HG03196 (cell line): ENCODE data around the gene TPPP.
"Not testable (repeated sequence)": the region's sequence is repeated elsewhere in the genome, so short reads cannot be mapped to it uniquely, and the experiment has no call there.

ENCODE experiments used
- ATAC-seq: cut with Tn5 transposase; IDR thresholded peaks from one replicate; pipeline ENCODE4 v1.9.1; 2021; ENCODE audit not compliant: unreplicated experiment

The TPPP gene

DNA sequence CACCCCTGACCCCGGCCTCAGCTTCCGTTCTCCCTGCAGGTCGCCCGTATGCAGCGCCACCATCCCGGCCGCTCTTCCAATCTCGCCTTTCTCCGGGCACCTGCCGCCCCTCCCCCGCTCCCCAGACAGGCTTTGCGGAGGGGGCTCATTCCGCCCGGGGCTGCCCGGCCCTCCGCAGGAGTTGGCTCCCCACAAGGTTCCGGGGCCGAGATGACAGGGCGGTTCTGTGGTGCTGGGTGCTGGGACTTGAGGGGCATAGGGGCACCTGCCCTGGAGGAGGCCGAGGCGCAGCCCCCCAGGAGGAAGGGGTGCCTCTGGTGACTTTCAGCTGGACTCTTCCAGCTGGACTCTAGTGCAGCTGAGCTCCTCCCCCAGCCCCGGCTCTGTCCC is 885 bp upstream of the TPPP start:
- ATAC-seq = not testable (repeated sequence)

DNA sequence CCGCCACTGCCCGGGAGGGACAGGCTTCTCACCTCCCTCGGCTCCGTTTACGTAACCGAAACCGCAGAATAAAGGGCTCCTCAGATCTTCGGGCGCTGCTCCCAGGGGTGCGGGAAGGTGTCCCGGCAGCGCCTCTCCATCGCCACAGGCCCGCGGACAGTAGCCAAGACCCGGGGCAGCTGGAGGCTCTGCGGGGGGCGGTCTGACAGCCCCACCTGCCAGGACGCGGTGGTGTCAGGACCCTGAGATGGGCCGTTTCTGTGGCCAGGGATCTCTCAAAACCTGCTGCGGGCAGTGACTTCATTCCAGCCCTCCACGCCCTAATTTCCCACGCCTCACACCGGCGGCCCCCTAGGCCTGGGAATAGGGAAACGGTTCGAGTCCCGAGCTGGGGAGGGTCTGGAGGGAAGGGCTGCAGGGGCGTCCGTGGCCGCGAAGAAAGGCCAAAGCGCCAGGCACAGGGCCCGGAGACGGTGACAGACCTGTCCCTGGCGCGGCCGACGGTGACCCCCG is 567 bp downstream of the TPPP start:
- ATAC-seq = not testable (repeated sequence)

DNA sequence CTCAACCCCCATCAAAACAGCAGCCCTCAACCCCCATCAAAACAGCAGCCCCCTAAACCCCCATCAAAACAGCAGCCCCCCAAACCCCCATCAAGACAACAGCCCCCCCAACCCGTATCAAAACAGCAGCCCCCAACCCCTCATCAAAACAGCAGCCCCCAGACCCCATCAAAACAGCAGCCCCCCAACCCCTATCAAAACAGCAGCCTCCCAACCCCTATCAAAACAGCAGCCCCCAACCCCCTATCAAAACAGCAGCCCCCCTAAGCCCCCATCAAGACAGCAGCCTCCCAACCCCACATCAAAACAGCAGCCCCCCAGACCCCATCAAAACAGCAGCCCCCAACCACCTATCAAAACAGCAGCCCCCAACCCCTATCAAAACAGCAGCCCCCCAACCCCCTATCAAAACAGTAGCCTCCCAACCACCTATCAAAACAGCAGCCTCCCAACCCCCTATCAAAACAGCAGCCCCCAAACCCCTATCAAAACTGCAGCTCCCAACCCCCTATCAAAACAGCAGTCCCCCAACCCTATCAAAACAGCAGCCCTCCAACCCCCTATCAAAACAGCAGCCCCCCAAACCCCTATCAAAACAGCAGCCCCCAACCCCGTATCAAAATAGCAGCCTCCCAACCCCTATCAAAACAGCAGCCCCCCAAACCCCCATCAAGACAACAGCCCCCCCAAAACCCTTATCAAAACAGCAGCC is 1.2 kb downstream of the TPPP start:
- no peak for ATAC-seq

DNA sequence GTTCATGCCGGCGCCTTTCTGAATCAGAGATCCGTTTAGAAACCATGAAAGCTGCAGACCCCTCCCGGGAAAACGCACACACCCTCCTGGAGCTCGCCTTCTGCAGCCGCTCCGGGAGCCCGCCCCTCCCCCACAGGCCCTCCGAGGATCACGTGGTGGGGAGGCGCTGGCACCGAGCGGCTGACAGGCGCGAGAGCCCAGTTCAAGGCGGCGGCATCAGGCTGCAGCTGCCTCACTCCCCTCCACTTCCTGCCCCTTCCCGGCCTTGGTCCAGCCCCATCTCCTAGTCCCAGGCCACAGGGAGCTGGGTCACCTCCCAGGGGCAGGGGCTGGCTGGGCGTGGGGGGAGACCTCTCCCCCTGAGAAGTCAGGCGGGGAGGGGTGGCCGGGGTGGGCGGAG is 2.1 kb downstream of the TPPP start:
- not testable (repeated sequence) for ATAC-seq

DNA sequence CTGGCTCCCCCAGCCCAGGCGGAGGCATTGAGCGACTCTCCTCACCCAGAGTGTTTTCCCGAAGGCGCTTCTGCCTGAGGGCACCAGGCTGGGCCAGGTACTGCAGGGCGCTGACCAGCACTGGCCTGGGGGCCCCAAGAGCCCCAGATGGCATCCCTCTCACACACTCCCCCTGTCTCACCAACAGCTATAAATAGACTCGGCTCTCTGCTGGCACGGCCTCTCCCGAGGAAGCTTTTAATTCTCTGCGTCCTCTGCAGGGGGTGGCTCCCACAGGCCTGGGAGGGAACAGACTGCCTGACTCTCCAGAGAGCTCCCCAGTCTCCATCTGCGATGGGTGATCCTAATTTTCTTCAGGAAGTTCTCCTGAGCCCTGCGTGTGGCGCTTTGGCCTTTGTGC is 2.9 kb downstream of the TPPP start:
- ATAC-seq = not testable (repeated sequence)

DNA sequence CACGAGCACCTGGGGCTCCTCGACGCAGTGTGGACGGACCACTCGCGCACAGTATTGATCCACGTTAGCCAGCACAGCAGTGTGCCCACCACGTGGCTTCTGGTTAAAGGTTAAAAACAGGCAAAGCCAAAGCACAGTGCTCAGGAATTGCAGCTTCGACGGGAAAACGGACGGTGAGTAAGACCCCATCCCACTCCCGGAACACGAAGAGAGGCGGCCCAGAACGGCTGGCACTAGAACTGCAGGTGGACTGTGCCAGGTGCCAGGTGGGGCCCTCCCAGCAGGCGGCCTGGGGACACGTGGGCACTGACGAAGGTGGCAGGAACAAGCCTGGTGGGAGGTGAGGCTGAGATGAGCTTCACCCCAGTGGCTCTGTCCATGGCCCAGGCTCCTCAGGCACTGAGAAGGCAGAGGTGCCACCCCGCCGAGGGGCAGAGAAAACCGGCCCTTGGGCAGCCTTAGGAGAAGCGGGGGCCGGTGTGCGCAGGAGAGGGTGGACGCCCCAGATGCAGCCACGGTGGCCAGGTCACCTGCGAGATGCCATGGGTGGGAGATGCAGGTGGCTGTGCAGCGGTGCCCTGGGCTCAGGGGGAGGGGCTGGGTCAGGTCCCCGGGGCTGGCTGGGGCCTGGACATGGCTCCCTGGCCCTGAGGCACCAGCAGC is 4.7 kb downstream of the TPPP start:
- ATAC-seq = not testable (repeated sequence)

DNA sequence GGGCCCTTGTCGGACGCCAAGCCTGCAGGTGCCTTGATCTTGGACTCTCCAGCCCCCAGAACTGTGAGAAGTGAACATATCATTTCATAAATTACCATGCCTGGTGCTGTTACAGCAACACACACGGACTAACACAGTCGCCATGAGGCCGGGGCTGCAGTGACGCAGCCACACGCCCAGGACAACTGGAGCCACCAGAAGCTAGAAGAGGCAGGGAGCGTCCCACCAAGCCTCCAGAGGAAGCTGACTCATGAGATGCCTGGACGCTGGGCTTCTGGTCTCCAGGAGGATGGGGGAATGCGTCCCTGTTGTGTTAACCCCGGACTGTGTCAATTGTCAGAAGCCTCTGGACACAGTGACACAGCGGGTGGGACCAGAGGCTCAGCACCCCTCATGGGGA is 6.2 kb downstream of the TPPP start:
- not testable (repeated sequence) for ATAC-seq

DNA sequence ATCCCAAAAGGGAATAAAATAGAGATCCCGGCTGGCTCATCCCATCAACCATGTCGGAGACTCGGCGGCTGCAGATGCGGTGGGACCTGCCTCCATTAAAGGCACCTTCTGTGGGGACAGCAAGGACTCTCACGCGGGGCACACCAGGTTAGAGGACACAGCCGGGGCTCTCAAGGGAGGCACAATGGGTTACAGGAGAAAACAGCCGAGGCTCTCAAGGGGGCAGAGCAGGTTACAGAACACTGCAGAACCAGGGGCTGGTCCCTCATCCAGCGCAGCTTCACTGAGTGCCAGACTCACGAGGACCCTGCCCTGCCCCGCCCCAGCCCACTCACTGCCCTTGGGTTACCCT is 7.0 kb downstream of the TPPP start:
- not testable (repeated sequence) for ATAC-seq

DNA sequence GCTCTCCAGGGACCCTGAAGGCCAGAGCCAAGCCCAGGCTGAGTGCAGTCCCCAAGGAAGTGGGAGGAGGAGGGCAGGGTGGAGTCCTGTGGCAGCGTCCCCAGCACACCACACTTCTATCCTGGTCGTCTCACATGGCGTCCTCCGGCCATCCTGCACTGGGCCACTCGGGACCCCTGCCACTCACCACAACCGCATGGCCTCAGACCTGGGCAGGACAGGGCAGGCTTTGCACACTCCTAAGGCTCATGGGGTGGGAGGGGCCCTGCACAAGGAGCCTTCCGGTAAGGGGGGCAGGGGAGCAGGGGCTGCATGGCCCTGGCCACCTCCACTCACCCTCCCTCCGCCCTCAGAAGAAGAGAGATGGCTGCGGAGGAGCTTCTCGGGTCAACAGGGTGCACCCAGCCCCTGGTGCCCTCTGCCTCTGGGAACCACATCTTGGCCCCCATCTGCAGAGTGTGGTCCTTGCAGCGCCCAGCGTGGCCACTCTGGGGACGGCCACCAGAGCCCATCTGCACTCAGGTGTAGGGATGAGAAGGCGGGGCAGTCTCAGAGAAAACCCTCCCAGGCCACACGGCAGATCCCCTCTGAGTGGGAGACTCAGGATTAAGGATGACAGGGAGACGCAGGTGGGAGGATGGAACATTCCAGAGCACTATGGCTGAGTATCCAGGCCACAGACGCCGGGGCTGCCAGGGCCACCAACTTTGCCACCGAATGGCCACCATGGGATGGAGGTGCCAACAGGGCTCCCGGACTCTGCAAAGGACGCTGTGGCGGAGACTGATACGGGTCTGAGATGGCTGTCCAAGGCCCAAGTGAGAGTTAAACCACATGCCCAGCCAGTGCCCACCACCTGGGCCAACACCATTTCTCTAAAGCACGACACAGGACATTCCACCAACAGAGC is 7.6 kb downstream of the TPPP start:
- ATAC-seq = no peak

DNA sequence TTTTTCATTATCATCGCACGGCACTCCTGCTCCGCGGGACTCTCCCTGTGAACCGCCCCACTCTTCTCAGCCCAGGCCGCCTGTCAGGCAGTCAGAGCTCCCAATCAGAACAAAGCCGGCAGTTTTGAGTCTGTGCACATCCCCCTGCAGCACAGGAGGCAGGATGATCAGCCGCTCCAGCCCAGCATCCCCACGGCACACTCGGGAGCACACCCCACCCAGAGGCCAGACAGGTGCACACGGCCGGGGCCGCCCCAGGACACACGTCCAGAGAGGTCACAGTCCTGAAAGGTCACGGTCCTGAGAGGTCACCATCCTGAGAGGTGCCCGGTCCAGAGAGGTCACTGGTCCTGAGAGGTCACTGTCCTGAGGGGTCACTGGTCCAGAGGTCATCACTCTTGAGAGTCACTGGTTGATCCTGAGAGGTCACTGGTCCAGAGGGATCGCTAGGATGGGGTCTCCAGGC is 8.4 kb downstream of the TPPP start:
- ATAC-seq = no peak

DNA sequence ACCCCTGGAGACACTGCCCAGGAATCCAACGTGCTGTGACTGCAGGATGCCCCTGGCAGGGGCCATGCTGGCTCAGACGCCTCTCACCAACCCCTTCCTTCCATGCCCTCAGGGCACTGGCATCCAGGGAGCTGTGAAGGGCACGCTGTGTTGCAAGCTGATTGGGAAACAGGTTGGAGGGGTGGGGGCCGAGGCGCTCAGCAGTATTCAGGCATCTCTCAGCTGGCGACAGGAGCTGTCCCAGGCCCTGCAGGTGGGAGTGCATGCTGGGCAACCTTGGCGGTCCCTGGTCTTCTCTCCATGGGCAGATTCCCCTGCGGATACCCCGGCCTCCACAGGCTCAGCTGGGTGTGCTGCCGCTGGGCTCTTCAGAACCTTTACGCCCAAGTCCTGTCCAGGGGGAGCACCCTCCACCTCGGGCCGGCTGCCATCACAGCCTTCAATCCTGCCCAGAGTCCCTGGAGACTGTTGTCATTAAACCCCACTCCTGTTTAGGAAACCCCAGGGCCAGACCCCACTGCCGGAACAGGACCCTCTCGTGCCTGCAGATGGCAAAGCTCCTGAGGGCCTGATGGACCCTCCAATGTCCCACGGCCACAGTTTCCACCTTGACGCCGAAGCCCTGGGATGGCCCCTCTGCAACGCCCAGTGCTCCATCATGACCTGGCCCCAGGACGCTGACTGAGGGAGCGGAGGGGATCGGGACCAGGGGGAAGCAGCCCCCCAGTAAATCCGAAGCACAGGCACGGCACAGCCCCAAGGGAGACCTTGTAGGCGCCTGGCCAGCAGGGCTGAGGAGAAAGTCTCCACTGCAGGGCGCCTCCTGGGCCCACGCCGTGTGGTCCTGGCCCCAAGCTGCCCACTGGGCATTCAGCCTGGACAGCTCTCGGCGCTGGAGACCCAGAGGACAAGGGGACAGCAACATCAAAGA is 9.3 kb downstream of the TPPP start:
- ATAC-seq = no peak

DNA sequence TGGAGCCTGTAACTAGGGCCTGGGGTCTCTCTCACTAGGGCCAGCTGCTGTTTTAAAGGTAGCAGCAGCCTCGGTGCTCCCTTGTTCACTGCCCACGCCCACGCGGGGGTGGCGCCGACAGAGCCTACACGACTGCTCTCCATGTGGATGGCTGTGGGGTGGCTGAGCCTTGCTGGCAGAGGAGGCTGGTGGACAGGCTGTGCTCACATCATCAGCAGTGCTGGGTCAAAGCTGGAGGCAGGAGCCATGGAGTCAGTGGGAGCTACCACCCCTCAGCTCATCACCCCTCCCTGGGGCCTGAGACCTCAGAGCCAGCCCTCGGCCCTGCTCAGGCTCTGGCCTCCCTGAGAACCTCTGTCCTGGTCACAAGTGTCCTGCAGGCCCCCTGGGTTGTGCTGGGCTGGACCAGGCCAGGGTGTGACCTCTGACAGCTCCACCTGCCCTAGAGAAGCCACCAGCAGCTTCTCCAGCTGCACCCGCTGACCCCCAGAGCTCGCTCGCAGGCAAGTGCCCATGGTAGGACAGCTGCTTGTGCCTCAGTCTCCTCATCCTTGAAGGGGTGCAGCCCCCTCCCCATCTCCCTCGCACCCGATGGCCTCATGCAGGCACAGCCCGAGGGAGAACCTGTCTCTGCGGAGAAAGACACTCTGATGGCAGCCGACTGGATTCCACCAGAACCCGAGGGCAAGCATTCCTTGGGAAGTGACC is 10.3 kb downstream of the TPPP start:
- ATAC-seq = not testable (repeated sequence)

DNA sequence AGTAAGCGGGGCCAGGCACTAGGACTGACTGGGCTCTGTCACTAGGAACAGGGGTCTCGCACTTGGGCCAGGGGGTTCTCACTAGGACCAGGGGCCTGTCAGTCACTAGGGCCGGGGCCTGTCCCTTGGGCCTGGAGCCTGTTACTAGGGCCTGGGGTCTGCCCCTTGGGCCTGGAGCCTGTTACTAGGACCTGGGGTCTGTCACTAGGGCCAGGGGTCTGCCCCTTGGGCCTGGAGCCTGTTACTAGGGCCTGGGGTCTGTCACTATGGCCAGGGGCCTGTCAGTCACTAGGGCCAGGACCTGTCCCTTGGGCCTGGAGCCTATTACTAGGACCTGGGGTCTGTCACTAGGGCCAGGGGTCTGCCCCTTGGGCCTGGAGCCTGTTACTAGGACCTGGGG is 10.9 kb downstream of the TPPP start:
- ATAC-seq = not testable (repeated sequence)

DNA sequence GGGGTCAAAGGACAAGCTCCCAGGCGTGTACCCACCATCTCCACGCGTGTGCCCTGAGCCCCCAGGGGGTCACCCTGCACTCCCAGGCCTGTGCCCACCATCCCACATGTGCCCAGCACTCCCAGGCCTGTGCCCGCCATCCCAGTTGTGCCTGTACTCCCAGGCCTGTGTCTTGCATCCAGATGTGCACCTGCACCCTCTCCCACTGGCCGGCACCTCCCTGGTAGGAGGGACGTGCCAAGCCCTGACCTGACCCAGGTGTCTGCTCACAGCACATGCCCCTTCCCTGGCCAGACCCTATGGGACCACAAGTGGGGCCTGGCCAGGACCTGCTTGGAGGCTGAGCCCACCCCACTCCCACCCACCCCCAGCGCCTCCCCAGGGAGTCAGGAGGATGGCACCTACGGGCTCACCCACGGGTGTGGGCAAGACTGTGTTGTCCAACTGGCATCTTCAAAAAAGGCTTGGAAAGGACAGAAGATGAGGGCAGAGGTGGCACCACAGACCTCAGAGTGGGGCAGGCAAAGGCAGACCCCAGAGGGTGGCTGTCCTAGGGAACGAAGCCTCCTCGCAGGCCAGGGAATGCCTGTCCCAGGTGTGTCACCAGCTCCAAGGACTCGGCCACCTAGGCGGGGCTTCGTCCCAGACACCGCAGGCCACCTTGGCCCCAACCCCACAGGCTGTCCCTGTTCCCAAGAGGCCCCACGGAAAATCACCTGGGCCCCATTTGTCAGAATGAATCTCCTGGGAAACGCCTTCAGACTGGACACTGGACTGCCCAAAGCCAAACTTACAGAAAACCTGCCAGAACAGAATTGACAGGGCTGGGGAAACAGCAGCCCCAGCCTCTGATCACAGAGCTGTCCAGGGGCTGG is 11.6 kb downstream of the TPPP start:
- not testable (repeated sequence) for ATAC-seq

DNA sequence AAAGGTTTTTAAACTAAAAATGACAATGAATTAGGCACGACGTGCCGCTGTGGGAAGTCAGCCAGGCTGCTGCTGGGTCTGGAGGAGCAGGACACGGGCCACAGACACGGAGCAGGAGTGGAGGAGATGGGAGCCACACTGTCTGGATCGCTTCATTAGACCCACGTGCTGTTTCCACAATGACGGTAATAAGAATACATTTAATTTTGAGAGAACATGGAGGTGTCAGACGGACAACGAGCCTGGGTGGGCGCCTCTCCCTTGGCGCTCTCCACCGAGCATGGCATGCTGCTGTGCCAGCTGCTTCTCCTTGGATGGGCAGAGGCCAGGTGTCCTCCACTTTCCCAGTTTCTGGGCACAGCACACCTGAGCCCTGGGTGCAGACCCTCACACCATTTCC is 12.3 kb downstream of the TPPP start:
- ATAC-seq = not testable (repeated sequence)

DNA sequence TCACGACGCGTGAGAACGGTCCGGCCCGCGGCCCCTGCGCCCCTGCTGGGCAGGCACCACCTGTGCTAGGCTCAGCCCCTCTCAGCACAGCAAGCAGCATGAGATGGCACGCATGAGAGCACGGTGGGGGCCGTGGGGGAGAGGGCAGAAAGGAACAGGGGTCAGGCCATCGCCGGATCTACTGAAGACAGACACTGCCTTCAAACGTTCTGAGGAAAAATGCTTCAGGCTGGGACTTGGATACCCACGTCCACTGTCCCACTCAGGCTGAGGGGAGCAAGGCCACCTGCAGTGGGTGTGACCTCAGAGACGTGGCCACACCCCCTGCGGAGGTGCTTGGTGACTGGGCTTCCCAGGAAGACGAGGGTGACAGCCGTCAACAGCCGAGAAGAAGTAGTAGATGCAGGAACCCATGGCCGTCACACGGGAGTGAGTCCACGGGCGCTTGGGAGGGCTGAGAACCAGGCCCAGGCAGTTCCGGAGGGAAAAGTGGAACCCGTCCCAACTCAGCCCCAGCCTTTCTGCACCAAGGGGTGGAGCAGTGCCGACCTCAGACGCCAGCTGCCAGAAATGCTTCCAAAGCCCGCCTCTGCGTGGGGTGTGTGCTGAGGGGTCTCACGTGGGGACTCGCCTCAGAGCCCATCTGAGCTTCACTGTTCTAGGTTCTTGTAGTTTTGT is 12.9 kb downstream of the TPPP start:
- not testable (repeated sequence) for ATAC-seq

DNA sequence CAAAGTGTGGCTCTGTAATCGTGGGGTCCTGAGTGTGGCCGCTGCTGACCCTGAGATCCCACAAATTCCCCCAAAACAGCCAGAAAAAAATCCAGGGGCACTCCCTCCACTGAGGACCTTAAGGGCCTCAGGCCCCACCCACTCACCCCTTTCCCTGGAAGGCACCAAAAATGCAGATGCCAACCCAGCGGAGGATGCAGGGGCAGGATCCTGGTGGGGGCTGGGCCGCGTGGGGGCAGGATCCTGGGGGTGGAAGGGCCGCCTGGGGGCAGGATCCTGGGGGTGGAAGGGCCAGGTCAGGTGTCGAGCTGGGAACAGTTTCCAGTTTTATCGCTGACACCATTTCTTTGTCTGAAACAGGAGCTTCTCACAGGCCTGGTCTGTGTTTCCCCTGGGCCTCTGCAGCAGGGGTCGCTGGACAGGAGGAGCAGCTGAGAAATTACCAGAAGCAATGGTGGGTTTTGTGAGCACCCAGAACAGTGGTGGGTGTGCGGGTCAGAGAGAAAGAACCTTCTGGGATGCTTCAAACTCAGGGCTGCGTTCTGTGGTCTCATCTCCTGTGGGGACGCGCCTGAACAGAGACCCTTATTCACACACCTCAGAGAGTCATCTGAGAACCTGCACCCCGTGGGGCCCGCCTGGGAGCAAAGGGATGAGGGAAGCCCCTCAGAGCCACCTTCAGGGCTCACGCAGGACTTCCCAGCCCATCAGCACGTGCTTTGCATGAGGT is 13.8 kb downstream of the TPPP start:
- not testable (repeated sequence) for ATAC-seq
